CD4-positive, alpha-beta T cell treated with Interferon alpha-2 for 1 hour (primary cell): ENCODE measurements around the gene SPANXN2.
"Not testable (repeated sequence)": the region's sequence is repeated elsewhere in the genome, so short reads cannot be mapped to it uniquely, and the experiment has no call there.

Experiments used
- DNase-seq, 2 donors: peaks; one replicate each; pipeline ENCODE4 v3.0.0-alpha.2; 2020 to 2022

SPANXN2 gene

GRCh38 chrX:143720652-143721051 lies at the start of gene SPANXN2:
Gene SPANXN2 (minus strand): TSS chrX:143720752. CDS start chrX:143720668, 84 bp downstream.
- not testable (repeated sequence) for DNase-seq

- DNase-seq: no peak
Measured at GRCh38 chrX:143768976-143769375, 48.4 kb upstream of the SPANXN2 start.

- DNase-seq: not testable (repeated sequence)
Measured at GRCh38 chrX:143767789-143768188, 47.2 kb upstream of the SPANXN2 start.

GRCh38 chrX:143757887-143758286 lies 37.3 kb upstream of the SPANXN2 start:
- no peak for DNase-seq

- DNase-seq: no peak
Measured at GRCh38 chrX:143757375-143757774, 36.8 kb upstream of the SPANXN2 start.

- no peak for DNase-seq
Measured at GRCh38 chrX:143754183-143754582, 33.6 kb upstream of the SPANXN2 start.

GRCh38 chrX:143733866-143734265 lies 13.3 kb upstream of the SPANXN2 start:
- no peak for DNase-seq

GRCh38 chrX:143726296-143726695 lies 5.7 kb upstream of the SPANXN2 start:
- DNase-seq: no peak

- DNase-seq: no peak
Measured at GRCh38 chrX:143701460-143701859, 19.1 kb downstream of the SPANXN2 start.

GRCh38 chrX:143694885-143695284 lies 25.7 kb downstream of the SPANXN2 start:
- DNase-seq: no peak

- DNase-seq: no peak
Measured at GRCh38 chrX:143683486-143683885, 37.1 kb downstream of the SPANXN2 start.

GRCh38 chrX:143674926-143675325 lies 45.6 kb downstream of the SPANXN2 start:
- DNase-seq: no peak

GRCh38 chrX:143669395-143669794 lies 51.2 kb downstream of the SPANXN2 start:
- no peak for DNase-seq

- no peak for DNase-seq
Measured at GRCh38 chrX:143664302-143664701, 56.2 kb downstream of the SPANXN2 start.

GRCh38 chrX:143663755-143664154 lies 56.8 kb downstream of the SPANXN2 start:
- DNase-seq: no peak
